Activated gamma-delta T cell (primary cell): ENCODE measurements around the gene TUBGCP3.

ENCODE experiments used
- DNase-seq: peaks from one replicate; lab custom pipeline; 2025; lab: John Stamatoyannopoulos, UW

TUBGCP3 gene

GRCh38 chr13:112483299-112483698, 104.7 kb downstream of the TUBGCP3 start:
- DNase-seq: no peak

GRCh38 chr13:112481458-112481857, 106.5 kb downstream of the TUBGCP3 start:
- DNase-seq: no peak

GRCh38 chr13:112479389-112479788, 108.6 kb downstream of the TUBGCP3 start:
- DNase-seq: no peak

GRCh38 chr13:112477070-112477619, 110.8 kb downstream of the TUBGCP3 start:
- DNase-seq: no peak

GRCh38 chr13:112475889-112476288, 112.1 kb downstream of the TUBGCP3 start:
- no peak for DNase-seq

- DNase-seq: no peak
Measured at GRCh38 chr13:112474869-112475268, 113.1 kb downstream of the TUBGCP3 start.

GRCh38 chr13:112473818-112474217, 114.1 kb downstream of the TUBGCP3 start:
- no peak for DNase-seq

- DNase-seq: no peak
Measured at GRCh38 chr13:112469071-112469745, 118.7 kb downstream of the TUBGCP3 start.

- DNase-seq: no peak
Measured at GRCh38 chr13:112468069-112468468, 119.9 kb downstream of the TUBGCP3 start.

- DNase-seq: no peak
Measured at GRCh38 chr13:112467236-112467635, 120.7 kb downstream of the TUBGCP3 start.

- no peak for DNase-seq
Measured at GRCh38 chr13:112466132-112467058, 121.6 kb downstream of the TUBGCP3 start.

GRCh38 chr13:112465251-112466131, 122.5 kb downstream of the TUBGCP3 start:
- no peak for DNase-seq

GRCh38 chr13:112464720-112465119, 123.2 kb downstream of the TUBGCP3 start:
- DNase-seq: no peak

GRCh38 chr13:112462408-112462807, 125.5 kb downstream of the TUBGCP3 start:
- no peak for DNase-seq

- DNase-seq: no peak
Measured at GRCh38 chr13:112457485-112457884, 130.5 kb downstream of the TUBGCP3 start.

GRCh38 chr13:112457081-112457480, 130.9 kb downstream of the TUBGCP3 start:
- DNase-seq: no peak

GRCh38 chr13:112456138-112457056, 131.6 kb downstream of the TUBGCP3 start:
- DNase-seq: no peak

GRCh38 chr13:112455476-112456059, 132.4 kb downstream of the TUBGCP3 start:
- no peak for DNase-seq

GRCh38 chr13:112454648-112455334, 133.2 kb downstream of the TUBGCP3 start:
- no peak for DNase-seq
